Lower leg skin (tissue), 4 donors: ENCODE data around the gene SNF8. TPM values are rescaled to one million over a fixed set of nuclear protein-coding genes. Genes with fewer than 3 reads are reported as not detected.

Experiments used
- DNase-seq, 2 donors: peaks; one replicate each; pipeline ENCODE4 v3.0.0-alpha.2; 2019; ENCODE audit warnings: low spot score in 2 of 2
- H3K4me3 ChIP-seq: fragments of 200-600 bp; sonication (generic); 2 replicates; pipeline ENCODE4 v1.5.1; 2017; ENCODE audit warnings: mild to moderate bottlenecking, low read depth; ENCODE audit not compliant: poor library complexity, severe bottlenecking
- CTCF ChIP-seq, 3 donors: fragments of 450-650 bp; IDR thresholded peaks; one replicate each; pipeline ENCODE4 v1.5.1; 2016; ENCODE audit warnings: antibody characterized with exemption in 3 of 3, mild to moderate bottlenecking in 3 of 3, moderate library complexity in 2 of 3
- POLR2A ChIP-seq, 2 donors: fragments of 450-650 bp; IDR thresholded peaks; one replicate each; pipeline ENCODE4 v1.6.1; 2016 to 2017; ENCODE audit warnings: antibody characterized with exemption in 2 of 2, mild to moderate bottlenecking in 1 of 2, moderate library complexity in 1 of 2
- WGBS, 2 donors: methylation state at CpG; one replicate each; pipeline ENCODE4 v1.1.5; 2018; 5-methylcytosine and 5-hydroxymethylcytosine counted together
- intact Hi-C: fragments of 100-400 bp; cut with DNase I; formaldehyde crosslinking; loops from one replicate; pipeline ENCODE4 v1.15.0; 2023; ENCODE audit warnings: low total_unique reads
- total RNA-seq, 4 donors: library from RNA; depleted of rRNA; stranded (reverse); fragments of >200 nt; gene quantifications; one replicate each; pipeline ENCODE4 v1.1.0, GENCODE V29; 2016

The SNF8 gene
- total RNA-seq, 4 donors from 2014 or later: 45.5 to 88.7 (median 80.3) TPM

GRCh38 chr17:48905987-48906515 is 38.6 kb downstream of the SNF8 start:
- no peak for TF ChIP-seq CTCF (IDR thresholded peaks at IDR 0.05)
- TF ChIP-seq POLR2A (IDR thresholded peaks at IDR 0.05): no peak
- WGBS, 2 donors: 49 to 64% methylated on average over 9 of the region's 9 CpGs
- intact Hi-C loops: no loop called here
- no peak overlapping the region for H3K4me3 ChIP-seq
- no peak for DNase-seq

- WGBS, 2 donors: 87 to 92% methylated on average over 7 of the region's 7 CpGs
- no peak overlapping the region for H3K4me3 ChIP-seq
- intact Hi-C loops: no loop called here
- TF ChIP-seq POLR2A (IDR thresholded peaks at IDR 0.05): no peak
- no peak for TF ChIP-seq CTCF (IDR thresholded peaks at IDR 0.05)
- DNase-seq: no peak
Observed at GRCh38 chr17:48904428-48904827, 40.2 kb downstream of the SNF8 start.

DNA sequence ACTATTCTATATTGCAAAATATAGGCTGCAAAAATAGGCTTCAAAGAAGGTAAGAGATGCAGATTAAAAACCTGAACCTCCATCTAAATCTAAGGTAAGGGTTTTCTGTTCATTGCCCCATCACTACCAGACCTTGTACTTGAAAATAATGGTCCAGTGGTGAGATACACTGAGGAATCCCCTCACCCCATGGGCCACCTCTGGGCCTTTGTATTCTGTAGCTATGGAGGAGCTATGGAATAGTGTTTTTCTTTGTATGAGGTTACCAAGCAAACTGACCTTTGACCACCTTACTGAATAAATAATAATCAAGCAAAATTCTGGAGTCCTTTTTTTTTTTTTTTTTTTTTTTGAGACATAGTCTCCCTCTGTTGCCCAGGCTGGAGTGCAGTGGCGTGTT is 41.2 kb downstream of the SNF8 start:
- H3K4me3 ChIP-seq: no peak overlapping the region
- DNase-seq: no peak
- intact Hi-C loops: no loop called here
- WGBS, 2 donors: 94 to 100% methylated on average over 1 of the region's 1 CpG
- TF ChIP-seq CTCF (IDR thresholded peaks at IDR 0.05) (no peak), POLR2A (IDR thresholded peaks at IDR 0.05) (no peak)

- 9 to 39% methylated on average over 1 of the region's 1 CpG for WGBS, 2 donors
- intact Hi-C loops: no loop called here
- DNase-seq: no peak
- no peak for TF ChIP-seq POLR2A (IDR thresholded peaks at IDR 0.05)
- H3K4me3 ChIP-seq: no peak overlapping the region
Observed at GRCh38 chr17:48901241-48901640, 43.4 kb downstream of the SNF8 start.

DNA sequence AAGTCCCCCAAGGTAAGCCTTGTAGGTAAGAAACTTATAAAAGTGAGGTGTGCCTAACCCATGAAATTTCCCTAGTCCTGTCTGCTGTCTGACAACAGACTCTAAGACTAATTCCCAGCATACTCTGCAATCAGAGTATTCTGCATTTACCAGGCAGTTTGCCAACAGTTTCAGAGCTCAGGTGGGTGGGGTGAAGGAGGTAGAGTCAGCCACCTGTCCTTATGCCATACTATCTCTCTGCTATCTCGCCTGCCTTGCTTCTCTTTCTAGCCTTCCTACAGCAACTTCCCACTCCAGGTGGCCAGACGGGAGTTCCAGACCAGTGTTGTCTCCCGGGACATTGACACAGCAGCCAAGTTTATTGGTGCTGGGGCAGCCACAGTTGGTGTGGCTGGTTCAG is 49.8 kb downstream of the SNF8 start:
- intact Hi-C loops: no loop called here
- no peak for DNase-seq
- no peak for TF ChIP-seq POLR2A (IDR thresholded peaks at IDR 0.05)
- H3K4me3 ChIP-seq: no peak overlapping the region
- 69 to 70% methylated on average over 3 of the region's 3 CpGs for WGBS, 2 donors

DNA sequence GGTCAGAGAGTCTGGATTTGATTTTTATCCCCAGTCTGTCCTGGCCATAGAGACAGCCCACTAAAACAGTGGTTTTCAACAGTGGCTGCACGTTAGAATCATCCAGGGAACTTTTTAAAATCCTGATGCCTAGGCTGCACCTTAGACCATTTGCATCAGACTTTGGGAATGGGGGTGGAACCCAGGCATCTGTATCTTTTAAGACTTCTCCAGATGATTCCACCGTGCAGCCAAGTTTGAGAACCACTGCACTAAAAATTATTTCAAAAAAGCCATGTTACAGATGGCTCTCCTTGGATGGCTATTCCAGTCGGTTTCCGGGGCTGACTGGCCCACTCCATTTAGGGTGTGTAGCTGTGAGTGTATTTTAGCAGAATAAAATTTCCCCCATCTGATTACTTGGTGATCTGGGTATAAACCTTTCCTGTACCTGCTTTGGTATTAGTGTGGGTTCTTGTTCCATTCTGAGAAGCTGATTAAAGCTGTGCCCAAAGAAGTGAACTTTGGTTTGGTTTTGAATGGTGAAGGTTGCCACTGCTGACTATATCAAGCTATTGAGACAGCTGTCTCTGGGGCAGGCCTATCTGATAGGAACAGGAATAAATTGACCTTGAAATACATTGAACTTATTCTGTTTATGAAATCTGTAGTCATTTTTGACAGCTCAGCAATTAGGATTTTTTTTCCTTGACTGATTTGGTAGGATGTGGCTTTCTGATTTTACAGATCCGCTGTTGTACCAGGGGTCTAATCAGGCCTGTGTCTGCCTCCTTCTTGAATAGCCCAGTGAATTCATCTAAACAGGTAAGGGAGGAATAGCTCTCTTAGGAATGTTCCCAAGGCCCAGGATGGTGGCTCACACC is 50.8 kb downstream of the SNF8 start:
- TF ChIP-seq CTCF (IDR thresholded peaks at IDR 0.05): no peak
- TF ChIP-seq POLR2A (IDR thresholded peaks at IDR 0.05): no peak
- WGBS, 2 donors: 53 to 58% methylated on average over 5 of the region's 5 CpGs
- intact Hi-C loops: no loop called here
- no peak overlapping the region for H3K4me3 ChIP-seq
- no peak for DNase-seq
